Mesendoderm (in vitro differentiated cells): Measurements from ENCODE around the gene TNFRSF1B.

ENCODE experiments used
- DNase-seq: peaks from one replicate; pipeline ENCODE4 v3.0.0; 2013
- H2AK5ac ChIP-seq: 2 replicates; pipeline ENCODE4 v1.6.1; 2013; ENCODE audit warnings: low read length, inconsistent platforms
- H2BK120ac ChIP-seq: 2 replicates; pipeline ENCODE4 v1.6.1; 2013; ENCODE audit warnings: low read depth, mild to moderate bottlenecking, low read length, moderate library complexity, mixed read lengths
- H2BK15ac ChIP-seq: replicated peaks from 2 replicates; pipeline ENCODE4 v1.6.1; 2013; ENCODE audit warnings: low read depth, mild to moderate bottlenecking, moderate library complexity
- H2BK5ac ChIP-seq: 2 replicates; pipeline ENCODE4 v1.6.1; 2013; ENCODE audit warnings: low read length, inconsistent platforms
- H3K18ac ChIP-seq: 2 replicates; pipeline ENCODE4 v1.6.1; 2013; ENCODE audit warnings: mild to moderate bottlenecking, low read length, mixed read lengths
- H3K23ac ChIP-seq: one replicate; pipeline ENCODE4 v1.6.1; 2013; ENCODE audit warnings: low read length
- H3K27ac ChIP-seq: 2 replicates; pipeline ENCODE4 v1.5.1; 2013; ENCODE audit warnings: low read depth, mild to moderate bottlenecking, inconsistent platforms, low read length, moderate library complexity
- H3K27me3 ChIP-seq: 2 replicates; pipeline ENCODE4 v1.6.1; 2013; ENCODE audit warnings: low read length, control low read depth, mild to moderate bottlenecking, inconsistent platforms; ENCODE audit not compliant: insufficient read depth, poor library complexity
- H3K36me3 ChIP-seq: 2 replicates; pipeline ENCODE4 v1.6.1; 2013; ENCODE audit warnings: low read length, inconsistent platforms; ENCODE audit not compliant: control insufficient read depth, insufficient read depth
- H3K4ac ChIP-seq: one replicate; pipeline ENCODE4 v1.6.1; 2013; ENCODE audit warnings: low read depth, mild to moderate bottlenecking, low read length, moderate library complexity
- H3K4me1 ChIP-seq: 2 replicates; pipeline ENCODE4 v1.6.1; 2013; ENCODE audit warnings: low read depth, low read length, inconsistent platforms; ENCODE audit not compliant: control insufficient read depth
- H3K4me2 ChIP-seq: 2 replicates; pipeline ENCODE4 v1.6.1; 2013; ENCODE audit warnings: low read length
- H3K4me3 ChIP-seq: 2 replicates; pipeline ENCODE4 v1.5.1; 2013; ENCODE audit warnings: mild to moderate bottlenecking, low read length
- H3K56ac ChIP-seq: one replicate; pipeline ENCODE4 v1.6.1; 2013; ENCODE audit warnings: low read length
- H3K79me1 ChIP-seq: 2 replicates; pipeline ENCODE4 v1.6.1; 2013; ENCODE audit warnings: low read length, inconsistent platforms
- H3K79me2 ChIP-seq: 2 replicates; pipeline ENCODE4 v1.6.1; 2013; ENCODE audit warnings: mild to moderate bottlenecking, low read length; ENCODE audit not compliant: control insufficient read depth, insufficient read depth
- H3K9ac ChIP-seq: 2 replicates; pipeline ENCODE4 v1.6.1; 2013; ENCODE audit warnings: low read length, inconsistent platforms
- H4K5ac ChIP-seq: one replicate; pipeline ENCODE4 v1.6.1; 2013; ENCODE audit warnings: low read length
- H4K8ac ChIP-seq: one replicate; pipeline ENCODE4 v1.6.1; 2013; ENCODE audit warnings: low read depth, mild to moderate bottlenecking, control low read depth, low read length, moderate library complexity
- WGBS: extraction: QIAGEN DNeasy Blood & Tissue Kit; methylation state at CpG from one replicate; pipeline ENCODE4 v1.1.7; 2013; ENCODE audit warnings: low lambda C conversion rate, missing lambda C conversion rate; ENCODE audit not compliant: insufficient coverage; ENCODE audit errors: extremely low coverage; 5-methylcytosine and 5-hydroxymethylcytosine counted together

TNFRSF1B gene

DNA sequence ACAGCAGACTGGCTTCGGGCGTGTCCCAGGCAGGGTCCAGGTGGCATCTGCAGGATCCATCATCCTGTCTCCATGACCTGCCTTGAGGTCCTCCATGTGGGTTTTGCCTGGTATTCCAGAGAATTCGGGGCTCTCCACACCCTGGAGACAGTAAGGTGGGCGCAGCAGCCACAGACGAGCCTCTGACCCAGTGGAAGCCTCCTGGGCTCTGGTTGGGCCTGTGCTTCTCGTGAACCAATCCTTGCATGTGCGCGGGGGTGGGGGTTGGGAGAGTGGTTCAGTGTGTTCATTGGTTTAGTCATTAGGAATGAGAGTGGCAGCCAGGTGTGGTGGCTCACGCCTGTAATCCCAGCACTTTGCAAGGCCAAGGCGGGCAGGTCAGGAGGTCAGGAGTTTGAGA lies 32.1 kb upstream of the TNFRSF1B start:
- no CpG with 5 or more reads among the region's 10 CpGs for WGBS
- no peaks in the 10 kb centered on the region for H3K79me1 ChIP-seq
- DNase-seq, result no peak
- H3K4ac ChIP-seq, result no peak overlapping the region
- H2BK120ac ChIP-seq, result no peak overlapping the region
- no peak overlapping the region for H3K18ac ChIP-seq
- no peak overlapping the region for H3K9ac ChIP-seq
- H3K23ac ChIP-seq, result no peak overlapping the region
- no peak overlapping the region for H2BK15ac ChIP-seq
- no peak overlapping the region for H2AK5ac ChIP-seq
- H4K5ac ChIP-seq, result no peak overlapping the region
- no peak overlapping the region for H3K56ac ChIP-seq
- H3K27ac ChIP-seq, result no peak overlapping the region
- H2BK5ac ChIP-seq, result no peak overlapping the region
- no peaks in the 10 kb centered on the region for H3K4me1 ChIP-seq
- no peaks in the 10 kb centered on the region for H3K27me3 ChIP-seq
- no peaks in the 10 kb centered on the region for H3K79me2 ChIP-seq
- no peak overlapping the region for H4K8ac ChIP-seq
- H3K36me3 ChIP-seq, result no peaks in the 10 kb centered on the region
- no peak overlapping the region for H3K4me2 ChIP-seq
- H3K4me3 ChIP-seq, result no peak overlapping the region

DNA sequence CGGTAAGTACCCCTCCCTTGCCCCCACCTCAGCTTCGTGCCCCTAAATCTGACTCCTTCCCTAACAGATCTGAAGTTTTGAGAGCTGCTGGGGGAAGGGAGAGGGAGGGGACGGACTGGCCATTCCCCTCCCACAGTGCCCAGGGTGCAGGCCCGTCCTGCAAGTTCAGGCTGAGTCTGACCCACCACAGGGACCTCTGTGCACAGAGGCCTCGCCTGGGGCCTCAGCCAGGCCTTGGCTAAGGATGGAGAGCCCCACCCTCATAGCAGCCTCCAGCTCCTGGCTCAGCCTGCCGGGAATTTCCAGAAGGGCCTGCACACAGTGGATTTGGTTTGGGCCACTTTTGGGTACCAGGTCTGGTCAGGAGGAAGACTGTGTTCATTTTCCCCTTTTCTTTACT lies 31.2 kb upstream of the TNFRSF1B start:
- H3K18ac ChIP-seq, result no peak overlapping the region
- no peak overlapping the region for H4K5ac ChIP-seq
- H3K56ac ChIP-seq, result no peak overlapping the region
- no peak overlapping the region for H3K4ac ChIP-seq
- H3K23ac ChIP-seq, result no peak overlapping the region
- H3K79me2 ChIP-seq, result no peaks in the 10 kb centered on the region
- no peak overlapping the region for H3K4me2 ChIP-seq
- no peaks in the 10 kb centered on the region for H3K79me1 ChIP-seq
- no peak overlapping the region for H2AK5ac ChIP-seq
- no peak overlapping the region for H2BK5ac ChIP-seq
- H3K36me3 ChIP-seq, result no peaks in the 10 kb centered on the region
- WGBS, result no CpG with 5 or more reads among the region's 6 CpGs
- H4K8ac ChIP-seq, result no peak overlapping the region
- no peaks in the 10 kb centered on the region for H3K27me3 ChIP-seq
- no peak overlapping the region for H3K4me3 ChIP-seq
- no peak overlapping the region for H3K9ac ChIP-seq
- no peak overlapping the region for H3K27ac ChIP-seq
- H2BK15ac ChIP-seq, result no peak overlapping the region
- no peaks in the 10 kb centered on the region for H3K4me1 ChIP-seq
- DNase-seq, result no peak
- H2BK120ac ChIP-seq, result no peak overlapping the region

DNA sequence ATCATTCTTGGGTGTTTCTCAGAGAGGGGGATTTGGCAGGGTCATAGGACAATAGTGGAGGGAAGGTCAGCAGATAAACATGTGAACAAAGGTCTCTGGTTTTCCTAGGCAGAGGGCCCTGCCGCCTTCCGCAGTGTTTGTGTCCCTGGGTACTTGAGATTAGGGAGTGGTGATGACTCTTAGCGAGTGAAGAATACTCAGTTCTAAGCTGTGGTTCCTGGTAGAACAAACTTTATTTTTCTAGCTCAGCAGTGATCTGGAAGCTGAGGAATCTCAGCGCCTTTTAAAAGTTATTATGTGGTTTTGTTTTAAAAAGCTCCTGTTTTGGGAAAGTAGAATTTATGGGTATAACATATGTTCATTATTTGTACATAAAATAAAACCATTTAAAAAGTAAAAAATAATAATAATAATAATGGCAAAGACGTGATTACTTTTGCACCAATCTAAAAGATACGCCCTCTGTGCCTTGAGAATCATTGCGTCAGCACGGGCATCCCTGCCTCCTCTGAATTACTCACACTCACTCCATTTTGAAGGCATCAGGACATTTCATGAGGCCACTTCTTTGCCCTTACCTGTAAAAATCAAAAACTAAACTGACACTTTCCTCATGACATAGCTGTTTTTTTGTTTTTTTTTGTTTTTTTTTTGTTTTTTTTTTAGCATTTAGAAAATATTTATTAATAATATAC lies 29.7 kb upstream of the TNFRSF1B start:
- no CpG with 5 or more reads among the region's 8 CpGs for WGBS
- H3K4me3 ChIP-seq, result no peak overlapping the region

DNA sequence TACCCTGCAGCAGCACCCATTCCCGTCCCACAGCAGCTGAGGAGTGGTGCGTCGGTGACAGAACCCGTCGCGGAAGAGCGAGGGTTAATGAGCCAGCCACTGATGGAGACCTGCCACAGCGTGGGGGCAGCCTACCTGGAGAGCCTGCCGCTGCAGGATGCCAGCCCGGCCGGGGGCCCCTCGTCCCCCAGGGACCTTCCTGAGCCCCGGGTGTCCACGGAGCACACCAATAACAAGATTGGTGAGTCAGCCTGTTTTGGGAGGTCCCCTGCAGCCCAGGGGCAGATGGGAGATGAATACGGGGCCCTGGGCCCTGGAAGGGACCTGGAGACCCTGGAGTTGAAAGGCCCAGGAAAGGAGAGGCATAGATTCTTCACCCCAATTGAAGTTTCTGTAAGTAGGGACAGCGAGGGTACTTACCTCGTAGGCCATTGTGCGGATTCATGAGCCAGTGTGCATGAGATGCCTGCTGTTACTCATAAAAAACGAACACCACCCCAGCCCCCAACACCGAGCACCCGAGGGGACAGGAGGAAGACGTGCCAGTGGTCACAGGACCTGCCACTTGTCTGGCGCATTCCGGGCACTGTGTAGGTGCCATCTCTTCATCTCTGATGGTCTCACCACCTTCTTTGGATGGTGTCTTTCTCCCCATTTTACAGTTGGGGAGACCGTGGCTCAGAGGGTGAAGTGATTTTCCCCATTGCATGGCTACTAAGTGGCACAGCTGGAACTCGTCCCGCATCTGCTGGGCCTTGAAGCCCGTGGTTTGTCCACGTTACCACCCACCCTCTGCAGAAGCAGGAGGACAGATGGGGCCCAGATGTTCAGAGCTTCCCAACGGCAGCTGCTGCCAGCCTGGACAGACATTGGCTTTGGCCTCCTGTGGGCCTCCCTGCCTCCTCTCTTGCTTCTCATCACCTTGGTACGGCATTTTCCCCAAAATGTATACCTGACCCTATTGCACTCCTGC lies 28.3 kb upstream of the TNFRSF1B start:
- Histone ChIP-seq H3K23ac (no peak overlapping the region), H3K4me3 (no peak overlapping the region), H2BK15ac (no peak overlapping the region), H3K4me2 (no peak overlapping the region), H3K27ac (no peak overlapping the region), H3K4ac (no peak overlapping the region), H3K36me3 (no peaks in the 10 kb centered on the region), H3K79me2 (no peaks in the 10 kb centered on the region), H2BK5ac (no peak overlapping the region), H4K5ac (no peak overlapping the region), H3K56ac (no peak overlapping the region), H2AK5ac (no peak overlapping the region), H3K27me3 (no peaks in the 10 kb centered on the region), H3K18ac (no peak overlapping the region), H4K8ac (no peak overlapping the region), H2BK120ac (no peak overlapping the region), H3K4me1 (no peaks in the 10 kb centered on the region), H3K9ac (no peak overlapping the region), H3K79me1 (no peaks in the 10 kb centered on the region)
- no CpG with 5 or more reads among the region's 31 CpGs for WGBS
- no peak for DNase-seq

More for the DNA sequence above, 29.7 kb upstream of the TNFRSF1B start:
- no peak for DNase-seq
- H3K23ac ChIP-seq, result no peak overlapping the region
- no peak overlapping the region for H2BK15ac ChIP-seq
- H3K27me3 ChIP-seq, result no peaks in the 10 kb centered on the region
- no peaks in the 10 kb centered on the region for H3K36me3 ChIP-seq
- H3K4ac ChIP-seq, result no peak overlapping the region
- H3K27ac ChIP-seq, result no peak overlapping the region
- no peak overlapping the region for H3K9ac ChIP-seq
- H4K8ac ChIP-seq, result no peak overlapping the region
- H2AK5ac ChIP-seq, result no peak overlapping the region
- no peaks in the 10 kb centered on the region for H3K4me1 ChIP-seq
- H3K79me2 ChIP-seq, result no peaks in the 10 kb centered on the region
- H3K18ac ChIP-seq, result no peak overlapping the region
- H3K79me1 ChIP-seq, result no peaks in the 10 kb centered on the region
- H3K4me2 ChIP-seq, result no peak overlapping the region
- no peak overlapping the region for H2BK120ac ChIP-seq
- H3K56ac ChIP-seq, result no peak overlapping the region
- no peak overlapping the region for H4K5ac ChIP-seq
- no peak overlapping the region for H2BK5ac ChIP-seq

DNA sequence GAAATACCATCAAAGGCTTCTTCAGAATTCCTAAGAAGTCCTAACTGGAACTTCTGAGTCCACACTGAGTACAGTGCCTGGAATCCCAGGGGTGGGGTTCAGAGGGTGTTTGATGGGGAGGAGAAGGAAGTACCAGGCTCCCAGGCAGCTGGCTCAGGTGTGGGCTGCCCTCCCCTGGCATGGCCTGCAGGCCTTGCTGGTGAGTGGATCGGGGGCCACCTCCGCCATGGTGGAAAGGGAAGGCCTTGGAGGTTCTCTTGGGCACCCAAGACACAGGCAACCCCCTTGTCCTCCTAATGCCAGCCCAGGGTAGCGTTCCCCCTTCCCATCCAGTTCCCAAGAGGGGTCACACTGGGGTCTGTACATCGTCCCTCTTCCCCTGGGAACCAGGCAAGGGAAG lies 26.8 kb upstream of the TNFRSF1B start:
- Histone ChIP-seq H3K4me2 (no peak overlapping the region), H3K27me3 (no peaks in the 10 kb centered on the region), H2BK120ac (no peak overlapping the region), H2BK15ac (no peak overlapping the region), H3K36me3 (no peaks in the 10 kb centered on the region), H3K56ac (no peak overlapping the region), H3K79me1 (no peaks in the 10 kb centered on the region), H4K5ac (no peak overlapping the region), H3K4ac (no peak overlapping the region), H3K18ac (no peak overlapping the region), H2BK5ac (no peak overlapping the region), H3K79me2 (no peaks in the 10 kb centered on the region), H4K8ac (no peak overlapping the region), H3K27ac (no peak overlapping the region), H3K23ac (no peak overlapping the region), H3K4me3 (no peak overlapping the region), H2AK5ac (no peak overlapping the region), H3K9ac (no peak overlapping the region), H3K4me1 (no peaks in the 10 kb centered on the region)
- WGBS, result no CpG with 5 or more reads among the region's 4 CpGs
- DNase-seq, result no peak
